GM10248 (cell line): ENCODE data around the gene TMCO4.
"Not testable (repeated sequence)": the region's sequence is repeated elsewhere in the genome, so short reads cannot be mapped to it uniquely, and the experiment has no call there.

Source experiments
- CTCF ChIA-PET: fragments of 300-600 bp; sonication (Branson Sonifier 250); formaldehyde crosslinking; extraction: SDS; loops from one replicate; lab custom pipeline; 2021; ENCODE audit warnings: antibody characterized with exemption; lab: Yijun Ruan, JAX
- POLR2A ChIA-PET: fragments of 350-650 bp; sonication (Branson Sonifier 250); formaldehyde crosslinking; extraction: SDS; loops from one replicate; lab custom pipeline; 2020; ENCODE audit warnings: antibody characterized with exemption; lab: Yijun Ruan, JAX
- DNase-seq: peaks from one replicate; pipeline ENCODE4 v3.0.0; 2012; ENCODE audit errors: extremely low spot score
- TF ChIP-seq, protein P1 (sequence below): IDR thresholded peaks from 2 replicates; pipeline ENCODE4 v1.5.1; 2012; ENCODE audit warnings: mild to moderate bottlenecking, low read depth; ENCODE audit errors: extremely low read depth, missing control alignments, control extremely low read depth

The TMCO4 gene

DNA sequence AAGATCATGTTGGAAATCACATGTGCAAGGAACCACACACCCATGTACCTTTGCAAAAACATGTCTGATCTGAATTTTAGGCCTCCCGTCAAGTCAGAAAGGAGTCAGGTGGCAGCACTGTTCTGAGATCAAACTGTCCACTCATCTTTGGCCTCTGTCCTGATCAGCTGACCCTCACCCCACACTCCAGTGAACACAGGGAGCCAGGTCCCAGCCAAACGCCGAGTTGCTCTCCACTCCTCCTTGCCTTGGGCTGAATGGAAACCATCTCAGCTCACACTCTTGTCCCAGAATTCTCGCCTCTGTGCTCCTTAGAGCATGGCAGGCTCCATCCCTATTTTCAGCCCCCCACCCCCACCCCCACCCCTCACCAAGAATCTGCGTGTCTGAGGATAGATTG, 20.0 kb upstream of the TMCO4 start:
- TF ChIP-seq, protein P1, sequence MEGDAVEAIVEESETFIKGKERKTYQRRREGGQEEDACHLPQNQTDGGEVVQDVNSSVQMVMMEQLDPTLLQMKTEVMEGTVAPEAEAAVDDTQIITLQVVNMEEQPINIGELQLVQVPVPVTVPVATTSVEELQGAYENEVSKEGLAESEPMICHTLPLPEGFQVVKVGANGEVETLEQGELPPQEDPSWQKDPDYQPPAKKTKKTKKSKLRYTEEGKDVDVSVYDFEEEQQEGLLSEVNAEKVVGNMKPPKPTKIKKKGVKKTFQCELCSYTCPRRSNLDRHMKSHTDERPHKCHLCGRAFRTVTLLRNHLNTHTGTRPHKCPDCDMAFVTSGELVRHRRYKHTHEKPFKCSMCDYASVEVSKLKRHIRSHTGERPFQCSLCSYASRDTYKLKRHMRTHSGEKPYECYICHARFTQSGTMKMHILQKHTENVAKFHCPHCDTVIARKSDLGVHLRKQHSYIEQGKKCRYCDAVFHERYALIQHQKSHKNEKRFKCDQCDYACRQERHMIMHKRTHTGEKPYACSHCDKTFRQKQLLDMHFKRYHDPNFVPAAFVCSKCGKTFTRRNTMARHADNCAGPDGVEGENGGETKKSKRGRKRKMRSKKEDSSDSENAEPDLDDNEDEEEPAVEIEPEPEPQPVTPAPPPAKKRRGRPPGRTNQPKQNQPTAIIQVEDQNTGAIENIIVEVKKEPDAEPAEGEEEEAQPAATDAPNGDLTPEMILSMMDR = no peak
- ChIA-PET POLR2A (no interaction called here), CTCF (no interaction called here)
- no peak for DNase-seq

DNA sequence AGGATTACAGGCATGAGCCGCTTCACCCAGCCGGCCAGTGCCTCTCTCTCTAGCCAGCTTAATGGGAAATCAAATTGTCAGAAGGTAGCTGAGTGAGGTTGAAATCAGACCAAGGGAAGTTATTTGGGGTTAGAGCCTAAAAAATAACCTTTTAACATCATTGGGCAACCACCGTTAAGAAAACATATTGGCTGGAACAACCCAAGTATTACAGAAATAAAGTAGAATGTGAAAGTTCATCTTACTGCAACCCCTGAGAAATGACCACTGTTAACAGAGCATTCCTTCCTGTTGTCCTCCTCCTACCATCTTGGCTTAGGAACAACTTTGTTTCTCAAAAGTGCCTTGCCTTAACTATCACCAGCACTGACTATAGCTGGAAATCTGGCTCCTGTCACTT, 18.6 kb upstream of the TMCO4 start:
- POLR2A ChIA-PET = no interaction called here
- TF ChIP-seq, protein P1 = no peak
- no peak for DNase-seq
- CTCF ChIA-PET = no interaction called here

GRCh38 chr1:19817160-19817559, 17.4 kb upstream of the TMCO4 start:
- TF ChIP-seq, protein P1 = no peak
- no peak for DNase-seq
- CTCF ChIA-PET = no interaction called here
- POLR2A ChIA-PET = no interaction called here

GRCh38 chr1:19816737-19817086, 17.0 kb upstream of the TMCO4 start:
- CTCF ChIA-PET, DNase-seq, POLR2A ChIA-PET: not testable (repeated sequence)

DNA sequence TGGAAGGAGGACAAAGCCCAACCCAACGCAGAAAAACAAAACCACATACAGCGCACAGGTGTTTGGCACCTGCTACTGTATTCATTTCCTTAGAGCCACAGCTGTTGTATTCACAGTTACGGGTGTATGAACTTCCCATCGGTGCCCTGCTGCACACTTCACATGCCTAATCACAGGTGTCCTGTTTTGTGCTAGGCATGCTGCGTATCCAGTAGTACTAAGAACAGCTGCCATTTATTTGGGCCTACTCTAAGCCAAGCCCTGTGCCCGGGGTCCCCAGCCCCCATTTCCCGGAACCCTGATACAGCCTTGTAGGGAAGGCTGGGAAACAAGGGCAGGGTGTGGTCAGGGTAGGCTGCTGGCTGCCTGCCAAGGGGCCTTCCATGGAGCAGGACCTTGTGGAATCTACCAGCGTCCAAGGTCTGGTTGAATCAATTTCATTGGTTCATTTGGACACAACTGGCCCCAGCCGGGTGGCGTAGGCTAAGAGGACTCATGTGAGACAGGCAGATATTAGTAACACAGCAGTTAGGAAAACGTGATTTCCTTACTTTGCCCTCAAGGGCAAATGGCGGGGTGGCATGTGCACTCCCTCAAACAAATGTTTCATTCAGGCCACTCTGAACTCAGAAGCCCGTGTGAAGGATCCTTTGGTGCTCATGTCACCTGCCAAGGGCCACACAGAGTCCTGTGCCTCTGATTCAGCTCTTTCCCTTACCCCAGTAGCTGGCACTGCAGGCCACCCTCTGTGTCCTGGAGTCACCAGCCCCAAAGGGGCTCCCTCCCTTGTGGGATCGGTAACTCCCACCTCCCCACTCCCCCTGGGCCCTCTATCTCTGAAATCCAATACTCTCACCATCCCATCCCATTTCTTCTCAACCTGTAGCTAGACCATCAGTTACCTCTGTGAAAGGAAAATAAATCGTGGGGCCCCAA, 16.4 kb upstream of the TMCO4 start:
- ChIA-PET POLR2A (no interaction called here), CTCF (no interaction called here)
- TF ChIP-seq, protein P1 = no peak
- no peak for DNase-seq

DNA sequence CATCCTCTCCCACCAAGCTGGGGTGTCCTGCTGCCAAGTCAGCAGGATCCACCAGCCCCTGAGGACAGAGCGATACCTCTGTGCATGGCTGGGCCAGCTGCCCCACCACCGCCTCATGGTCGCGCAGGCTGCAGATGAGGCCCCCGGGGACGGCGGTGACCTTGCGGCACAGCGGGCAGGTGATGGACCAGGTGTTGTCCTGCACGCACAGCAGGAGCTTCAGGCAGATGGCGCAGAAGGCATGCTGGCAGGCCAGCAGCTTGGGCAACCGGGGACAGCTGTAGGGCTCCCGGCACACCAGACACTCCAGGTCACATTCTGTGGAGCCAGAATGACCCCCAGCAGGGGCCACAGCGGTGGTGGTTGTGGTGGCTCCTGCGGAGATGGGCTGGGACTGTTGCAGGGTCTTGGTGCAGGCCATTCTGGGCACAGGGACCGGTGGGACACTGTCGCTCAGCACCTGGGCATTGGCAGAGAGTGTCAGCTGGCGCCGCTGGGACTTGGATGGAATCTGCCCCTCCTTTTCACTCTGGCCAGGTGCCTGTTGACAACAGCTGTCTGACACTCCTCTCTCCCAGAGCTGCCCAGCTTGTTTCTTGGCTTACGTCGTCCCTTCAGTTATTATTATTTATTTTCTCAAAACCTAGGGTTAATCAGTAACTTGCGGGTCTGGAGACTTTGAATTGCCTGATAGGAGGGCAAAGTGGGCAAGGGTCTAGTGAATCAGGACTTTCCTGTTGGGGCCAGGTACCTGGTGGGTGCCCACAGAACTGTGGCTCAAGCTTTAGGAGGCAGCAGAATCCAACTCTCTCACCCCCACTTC, 15.2 kb upstream of the TMCO4 start, which contains the start of gene RNF186:
Gene RNF186 (minus strand): TSS at position 603 of the 823 bp plus-strand sequence. CDS start 182 bp downstream, at position 421.
- TF ChIP-seq, protein P1 = no peak
- ChIA-PET POLR2A (no interaction called here), CTCF (interaction anchor here (1.7 to 1.8 kb wide), 2 partner anchors 111 to 153 kb away, joined by 5 to 10 read pairs; no protein-coding TSS in a partner anchor)
- DNase-seq = no peak

- TF ChIP-seq, protein P1 = no peak
- no peak for DNase-seq
- CTCF ChIA-PET = interaction anchor here (1.0 to 3.6 kb wide), 6 partner anchors 9 to 162 kb away, joined by 3 to 16 read pairs (median 4); no protein-coding TSS in a partner anchor
- POLR2A ChIA-PET = no interaction called here
Measured at GRCh38 chr1:19814244-19814661, 14.5 kb upstream of the TMCO4 start.
